Lower leg skin (tissue), 3 donors: ENCODE data around the gene ADGRD1.

Experiments
- POLR2A ChIP-seq, 2 donors: fragments of 450-650 bp; IDR thresholded peaks; one replicate each; pipeline ENCODE4 v1.6.1; 2016 to 2017; ENCODE audit warnings: antibody characterized with exemption in 2 of 2, mild to moderate bottlenecking in 1 of 2, moderate library complexity in 1 of 2
- TF ChIP-seq, protein P1 (sequence below), 3 donors: fragments of 450-650 bp; IDR thresholded peaks; one replicate each; pipeline ENCODE4 v1.5.1; 2016; ENCODE audit warnings: antibody characterized with exemption in 3 of 3, mild to moderate bottlenecking in 3 of 3, moderate library complexity in 2 of 3

DNA sequence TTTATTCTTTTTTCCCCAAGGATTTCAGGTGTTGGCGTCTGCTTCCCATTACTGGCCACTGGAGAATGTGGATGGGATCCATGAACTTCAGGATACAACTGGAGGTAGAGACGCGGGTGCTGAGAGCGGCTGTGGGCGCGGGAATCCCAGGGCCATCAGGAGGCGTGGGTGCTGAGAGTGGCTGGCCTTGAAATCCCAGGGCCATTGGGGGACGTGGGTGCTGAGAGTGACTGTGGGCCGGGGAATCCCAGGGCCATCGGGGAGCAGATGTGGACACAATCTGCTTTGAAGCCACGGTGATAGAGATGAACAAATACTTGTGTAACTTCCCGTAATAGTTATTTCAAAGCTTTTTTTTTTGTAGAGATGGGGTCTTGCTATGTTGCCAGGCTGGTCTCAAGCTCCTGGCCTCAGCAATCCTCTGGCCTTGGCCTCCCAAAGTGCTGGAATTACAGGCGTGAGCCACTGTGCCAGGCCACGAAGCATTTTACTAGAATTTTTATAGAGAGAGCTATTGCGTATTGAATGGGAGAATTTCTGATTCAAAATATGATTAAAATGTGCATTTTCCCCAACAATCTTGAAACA lies 12.8 kb downstream of the ADGRD1 start:
- TF ChIP-seq POLR2A (IDR thresholded peaks at IDR 0.05): no peak
- TF ChIP-seq, protein P1, sequence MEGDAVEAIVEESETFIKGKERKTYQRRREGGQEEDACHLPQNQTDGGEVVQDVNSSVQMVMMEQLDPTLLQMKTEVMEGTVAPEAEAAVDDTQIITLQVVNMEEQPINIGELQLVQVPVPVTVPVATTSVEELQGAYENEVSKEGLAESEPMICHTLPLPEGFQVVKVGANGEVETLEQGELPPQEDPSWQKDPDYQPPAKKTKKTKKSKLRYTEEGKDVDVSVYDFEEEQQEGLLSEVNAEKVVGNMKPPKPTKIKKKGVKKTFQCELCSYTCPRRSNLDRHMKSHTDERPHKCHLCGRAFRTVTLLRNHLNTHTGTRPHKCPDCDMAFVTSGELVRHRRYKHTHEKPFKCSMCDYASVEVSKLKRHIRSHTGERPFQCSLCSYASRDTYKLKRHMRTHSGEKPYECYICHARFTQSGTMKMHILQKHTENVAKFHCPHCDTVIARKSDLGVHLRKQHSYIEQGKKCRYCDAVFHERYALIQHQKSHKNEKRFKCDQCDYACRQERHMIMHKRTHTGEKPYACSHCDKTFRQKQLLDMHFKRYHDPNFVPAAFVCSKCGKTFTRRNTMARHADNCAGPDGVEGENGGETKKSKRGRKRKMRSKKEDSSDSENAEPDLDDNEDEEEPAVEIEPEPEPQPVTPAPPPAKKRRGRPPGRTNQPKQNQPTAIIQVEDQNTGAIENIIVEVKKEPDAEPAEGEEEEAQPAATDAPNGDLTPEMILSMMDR (IDR thresholded peaks at IDR 0.05): no peak
